HFFc6 (cell line): ENCODE results near the gene RNASE12. TPM values are rescaled to one million over a fixed set of nuclear protein-coding genes. Genes with fewer than 3 reads are reported as not detected.
"Not testable (repeated sequence)": the region's sequence is repeated elsewhere in the genome, so short reads cannot be mapped to it uniquely, and the experiment has no call there.

Experiments
- DNase-seq: peaks from one replicate; pipeline ENCODE4 v3.0.0-alpha.2; 2018
- H3K27ac Mint-ChIP-seq: 2 replicates; pipeline ENCODE4 v1.8.0; 2020; ENCODE audit warnings: mild to moderate bottlenecking, mixed read lengths
- H3K27me3 Mint-ChIP-seq: 2 replicates; pipeline ENCODE4 v1.8.0; 2021; ENCODE audit warnings: mild to moderate bottlenecking, moderate library complexity, mixed read lengths; ENCODE audit not compliant: insufficient read depth
- H3K36me3 Mint-ChIP-seq: 2 replicates; pipeline ENCODE4 v1.8.0; 2021; ENCODE audit warnings: low read depth, mixed read lengths
- H3K4me1 Mint-ChIP-seq: 2 replicates; pipeline ENCODE4 v1.8.0; 2020; ENCODE audit warnings: low read depth, mixed read lengths
- H3K4me3 Mint-ChIP-seq: 2 replicates; pipeline ENCODE4 v1.8.0; 2020; ENCODE audit warnings: mild to moderate bottlenecking, moderate library complexity, mixed read lengths
- H3K9me3 Mint-ChIP-seq: 2 replicates; pipeline ENCODE4 v1.8.0; 2020; ENCODE audit warnings: mild to moderate bottlenecking, mixed read lengths
- CTCF ChIP-seq: fragments of 200-600 bp; sonication (generic); IDR thresholded peaks from 2 replicates; pipeline ENCODE4 v1.5.0; 2021; ENCODE audit warnings: antibody characterized with exemption, mild to moderate bottlenecking
- total RNA-seq, 6 experiments: library from RNA; stranded (reverse); fragmentation: NEBNext Ultra II Directional; extraction: Animal tissue kit (Norgen Biotek cat#: 25700); gene quantifications; 2 replicates in 1 of 6; 3 replicates in 5 of 6; pipeline ENCODE4 v1.2.3, GENCODE V29; 2021

Gene RNASE12
- total RNA-seq, 6 experiments from 2014 or later = not detected

GRCh38 chr14:20580242-20580641 is 10.9 kb downstream of the RNASE12 start:
- Mint-ChIP-seq H3K27me3 (peaks cover 10% of the 10 kb centered on the region), H3K4me3 (no peak overlapping the region), H3K36me3 (no peaks in the 10 kb centered on the region), H3K4me1 (no peaks in the 10 kb centered on the region), H3K27ac (no peak overlapping the region), H3K9me3 (no peaks in the 10 kb centered on the region)
- no peak for TF ChIP-seq CTCF
- no peak for DNase-seq

- H3K27ac Mint-ChIP-seq = no peak overlapping the region
- H3K9me3 Mint-ChIP-seq = no peaks in the 10 kb centered on the region
- H3K4me1 Mint-ChIP-seq = no peaks in the 10 kb centered on the region
- no peak for TF ChIP-seq CTCF
- no peak for DNase-seq
- no peak overlapping the region for H3K4me3 Mint-ChIP-seq
- no peaks in the 10 kb centered on the region for H3K36me3 Mint-ChIP-seq
- H3K27me3 Mint-ChIP-seq = peaks cover 10% of the 10 kb centered on the region; the same call in 1 of the 2 replicates
These were observed 12.2 kb downstream of the RNASE12 start for GRCh38 chr14:20578784-20579502.

- TF ChIP-seq CTCF = no peak
- no peak for DNase-seq
- Mint-ChIP-seq H3K9me3 (no peaks in the 10 kb centered on the region), H3K27me3 (peaks cover 10% of the 10 kb centered on the region; the same call in 1 of the 2 replicates), H3K4me3 (no peak overlapping the region), H3K27ac (no peak overlapping the region), H3K36me3 (no peaks in the 10 kb centered on the region), H3K4me1 (no peaks in the 10 kb centered on the region)
These were observed 12.9 kb downstream of the RNASE12 start for GRCh38 chr14:20578325-20578724.

GRCh38 chr14:20572382-20572990 is 18.7 kb downstream of the RNASE12 start:
- not testable (repeated sequence) for H3K9me3 Mint-ChIP-seq, H3K27ac Mint-ChIP-seq, H3K36me3 Mint-ChIP-seq, H3K4me3 Mint-ChIP-seq, H3K4me1 Mint-ChIP-seq, DNase-seq, H3K27me3 Mint-ChIP-seq

- not testable (repeated sequence) for H3K4me1 Mint-ChIP-seq, H3K9me3 Mint-ChIP-seq, H3K4me3 Mint-ChIP-seq
These were observed 20.5 kb downstream of the RNASE12 start for GRCh38 chr14:20570720-20571119.

GRCh38 chr14:20569865-20570264 is 21.3 kb downstream of the RNASE12 start:
- not testable (repeated sequence) for H3K9me3 Mint-ChIP-seq, H3K4me3 Mint-ChIP-seq, DNase-seq, H3K27ac Mint-ChIP-seq, H3K36me3 Mint-ChIP-seq, H3K27me3 Mint-ChIP-seq, H3K4me1 Mint-ChIP-seq

More at GRCh38 chr14:20570720-20571119, 20.5 kb downstream of the RNASE12 start:
- not testable (repeated sequence) for H3K36me3 Mint-ChIP-seq, H3K27me3 Mint-ChIP-seq, H3K27ac Mint-ChIP-seq, DNase-seq

GRCh38 chr14:20569066-20569465 is 22.1 kb downstream of the RNASE12 start:
- H3K27me3 Mint-ChIP-seq = no peaks in the 10 kb centered on the region
- TF ChIP-seq CTCF = no peak
- H3K9me3 Mint-ChIP-seq = no peaks in the 10 kb centered on the region; the same call in 1 of the 2 replicates
- no peaks in the 10 kb centered on the region for H3K4me1 Mint-ChIP-seq
- H3K36me3 Mint-ChIP-seq = no peaks in the 10 kb centered on the region
- H3K27ac Mint-ChIP-seq = no peak overlapping the region
- no peak for DNase-seq
- H3K4me3 Mint-ChIP-seq = no peak overlapping the region
